Measurements from ENCODE around the gene KLHDC4. TPM values are rescaled to one million over a fixed set of nuclear protein-coding genes. Genes with fewer than 3 reads are reported as not detected.
"Not testable (repeated sequence)": the region's sequence is repeated elsewhere in the genome, so short reads cannot be mapped to it uniquely, and the experiment has no call there.

Gene KLHDC4
- total RNA-seq, 6 donors from 2014 or later: 30.7 to 248 (median 37.5) TPM

DNA sequence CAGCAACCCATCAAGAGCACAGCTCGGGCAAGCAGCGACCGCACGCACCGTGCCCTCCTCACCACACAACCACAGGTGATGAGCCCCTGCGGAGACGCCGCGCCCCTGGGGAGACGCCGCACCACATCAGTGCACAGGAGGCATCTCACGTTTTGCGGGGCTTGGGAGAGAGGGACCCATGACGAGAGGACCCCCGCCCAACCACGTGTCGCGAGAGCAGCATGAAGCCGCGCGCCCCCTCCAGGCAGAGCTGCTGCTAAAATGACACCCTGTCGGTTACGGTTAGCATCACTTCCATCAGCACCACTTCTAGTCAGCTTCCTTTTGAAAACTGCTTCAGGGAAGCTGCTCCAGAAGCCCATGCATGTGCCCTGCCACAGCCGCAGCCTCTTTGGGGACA, 45.3 kb downstream of the KLHDC4 start:
- DNase-seq: peak in 1 of 2 donors; percentile 77
- 97 to 98% methylated on average over 20 to 24 of the region's 24 CpGs for WGBS, 2 donors
- Histone ChIP-seq H3K4me1 (peaks cover 7 to 26% (median 8%) of the 10 kb centered on the region in 4 donors), H3K36me3 (peaks cover 2 to 42% (median 26%) of the 10 kb centered on the region in 4 donors), H3K4me3 (no peak overlapping the region), H3K27me3 (no peaks in the 10 kb centered on the region), H3K27ac (no peak overlapping the region), H3K9me3 (no peaks in the 10 kb centered on the region)
- TF ChIP-seq EP300 (IDR thresholded peaks at IDR 0.05) (no peak), POLR2A (IDR thresholded peaks at IDR 0.05) (no peak), POLR2AphosphoS5 (IDR thresholded peaks at IDR 0.05) (no peak)
- TF ChIP-seq, protein P1, sequence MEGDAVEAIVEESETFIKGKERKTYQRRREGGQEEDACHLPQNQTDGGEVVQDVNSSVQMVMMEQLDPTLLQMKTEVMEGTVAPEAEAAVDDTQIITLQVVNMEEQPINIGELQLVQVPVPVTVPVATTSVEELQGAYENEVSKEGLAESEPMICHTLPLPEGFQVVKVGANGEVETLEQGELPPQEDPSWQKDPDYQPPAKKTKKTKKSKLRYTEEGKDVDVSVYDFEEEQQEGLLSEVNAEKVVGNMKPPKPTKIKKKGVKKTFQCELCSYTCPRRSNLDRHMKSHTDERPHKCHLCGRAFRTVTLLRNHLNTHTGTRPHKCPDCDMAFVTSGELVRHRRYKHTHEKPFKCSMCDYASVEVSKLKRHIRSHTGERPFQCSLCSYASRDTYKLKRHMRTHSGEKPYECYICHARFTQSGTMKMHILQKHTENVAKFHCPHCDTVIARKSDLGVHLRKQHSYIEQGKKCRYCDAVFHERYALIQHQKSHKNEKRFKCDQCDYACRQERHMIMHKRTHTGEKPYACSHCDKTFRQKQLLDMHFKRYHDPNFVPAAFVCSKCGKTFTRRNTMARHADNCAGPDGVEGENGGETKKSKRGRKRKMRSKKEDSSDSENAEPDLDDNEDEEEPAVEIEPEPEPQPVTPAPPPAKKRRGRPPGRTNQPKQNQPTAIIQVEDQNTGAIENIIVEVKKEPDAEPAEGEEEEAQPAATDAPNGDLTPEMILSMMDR (IDR thresholded peaks at IDR 0.05): no peak
- peak in 1 of 2 donors; percentile 31 for ATAC-seq (ENCODE audit: low FRiP score in 2 of 2)

DNA sequence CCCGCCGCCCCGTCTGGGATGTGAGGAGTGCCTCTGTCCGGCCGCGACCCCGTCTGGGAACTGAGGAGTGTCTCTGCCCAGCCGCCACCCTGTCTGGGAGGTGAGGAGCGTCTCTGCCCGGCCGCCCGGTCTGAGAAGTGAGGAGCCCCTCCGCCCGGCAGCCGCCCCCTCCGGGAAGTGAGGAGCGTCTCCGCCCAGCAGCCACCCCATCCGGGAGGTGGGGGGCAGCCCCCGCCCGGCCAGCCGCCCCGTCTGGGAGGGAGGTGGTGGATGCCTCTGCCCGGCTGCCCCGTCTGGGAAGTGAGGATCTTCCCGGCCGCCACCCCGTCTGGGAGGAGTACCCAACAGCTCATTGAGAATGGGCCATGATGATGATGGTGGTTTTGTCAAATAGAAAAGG, 47.0 kb downstream of the KLHDC4 start:
- not testable (repeated sequence) for H3K27me3 ChIP-seq; H3K4me3 ChIP-seq; ATAC-seq (ENCODE audit: low FRiP score in 2 of 2); H3K27ac ChIP-seq; H3K9me3 ChIP-seq
- WGBS, 2 donors: 96 to 99% methylated on average over 7 to 24 of the region's 28 CpGs
- DNase-seq: peak in 1 of 2 donors; percentile 81
- Histone ChIP-seq H3K4me1 (peaks cover 6 to 11% (median 7%) of the 10 kb centered on the region in 4 donors), H3K36me3 (peaks cover 2 to 55% (median 34%) of the 10 kb centered on the region in 4 donors)

DNA sequence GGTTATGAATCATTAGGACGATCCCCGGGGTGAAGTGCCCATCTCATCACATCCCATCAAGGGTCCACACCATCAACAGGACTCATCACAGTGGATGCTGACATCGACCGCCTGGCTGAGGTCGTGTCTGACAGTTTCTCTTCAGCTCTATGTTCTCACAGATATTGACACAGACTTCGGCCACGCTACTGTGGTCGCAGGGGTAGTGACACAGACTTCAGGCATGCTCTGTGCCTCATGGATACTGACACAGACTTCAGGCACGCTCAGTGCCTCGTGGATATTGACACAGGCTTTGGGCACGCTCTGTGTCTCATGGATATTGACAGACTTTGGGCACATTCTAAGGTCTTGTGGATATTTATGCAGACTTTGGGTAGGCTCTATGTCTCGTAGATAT, 50.1 kb downstream of the KLHDC4 start:
- DNase-seq (no peak), ATAC-seq (ENCODE audit: low FRiP score in 2 of 2) (no peak)
- Histone ChIP-seq H3K27me3 (no peaks in the 10 kb centered on the region), H3K4me1 (no peaks in the 10 kb centered on the region), H3K9me3 (no peaks in the 10 kb centered on the region), H3K4me3 (no peak overlapping the region), H3K36me3 (peaks cover 0 to 63% (median 39%) of the 10 kb centered on the region in 4 donors), H3K27ac (no peak overlapping the region)
- TF ChIP-seq POLR2AphosphoS5 (IDR thresholded peaks at IDR 0.05) (no peak), EP300 (IDR thresholded peaks at IDR 0.05) (no peak), POLR2A (IDR thresholded peaks at IDR 0.05) (no peak)
- TF ChIP-seq, protein P1 (IDR thresholded peaks at IDR 0.05): no peak
- WGBS, 2 donors: 94 to 98% methylated on average over 12 of the region's 12 CpGs

DNA sequence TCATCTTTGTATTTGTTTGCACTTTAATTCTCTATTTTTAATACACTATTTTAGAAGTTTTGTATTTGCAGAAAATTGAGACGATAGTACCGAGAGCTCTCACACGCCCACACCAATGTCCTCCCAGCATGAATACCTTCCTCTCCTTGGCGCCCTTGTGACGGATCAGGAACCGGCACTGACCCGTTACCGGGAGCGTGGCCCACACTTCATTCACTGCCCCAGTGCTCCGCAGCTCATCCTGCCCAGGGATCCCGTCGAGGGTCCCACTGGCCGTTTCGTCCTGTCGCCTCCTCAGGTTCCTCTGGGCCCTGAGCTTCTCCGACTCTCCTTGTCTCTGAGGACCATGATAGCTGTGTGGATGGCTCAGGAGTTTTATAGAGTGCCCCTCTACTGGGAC, 50.6 kb downstream of the KLHDC4 start:
- DNase-seq (no peak), ATAC-seq (ENCODE audit: low FRiP score in 2 of 2) (no peak)
- H3K27ac ChIP-seq: no peak overlapping the region
- no peaks in the 10 kb centered on the region for H3K4me1 ChIP-seq
- H3K4me3 ChIP-seq: no peak overlapping the region
- TF ChIP-seq, protein P1 (IDR thresholded peaks at IDR 0.05): no peak
- TF ChIP-seq POLR2AphosphoS5 (IDR thresholded peaks at IDR 0.05) (no peak), EP300 (IDR thresholded peaks at IDR 0.05) (no peak), POLR2A (IDR thresholded peaks at IDR 0.05) (no peak)
- H3K36me3 ChIP-seq: peaks cover 0 to 63% (median 40%) of the 10 kb centered on the region in 4 donors
- H3K9me3 ChIP-seq: no peaks in the 10 kb centered on the region
- no peaks in the 10 kb centered on the region for H3K27me3 ChIP-seq
- 96 to 98% methylated on average over 16 of the region's 16 CpGs for WGBS, 2 donors

DNA sequence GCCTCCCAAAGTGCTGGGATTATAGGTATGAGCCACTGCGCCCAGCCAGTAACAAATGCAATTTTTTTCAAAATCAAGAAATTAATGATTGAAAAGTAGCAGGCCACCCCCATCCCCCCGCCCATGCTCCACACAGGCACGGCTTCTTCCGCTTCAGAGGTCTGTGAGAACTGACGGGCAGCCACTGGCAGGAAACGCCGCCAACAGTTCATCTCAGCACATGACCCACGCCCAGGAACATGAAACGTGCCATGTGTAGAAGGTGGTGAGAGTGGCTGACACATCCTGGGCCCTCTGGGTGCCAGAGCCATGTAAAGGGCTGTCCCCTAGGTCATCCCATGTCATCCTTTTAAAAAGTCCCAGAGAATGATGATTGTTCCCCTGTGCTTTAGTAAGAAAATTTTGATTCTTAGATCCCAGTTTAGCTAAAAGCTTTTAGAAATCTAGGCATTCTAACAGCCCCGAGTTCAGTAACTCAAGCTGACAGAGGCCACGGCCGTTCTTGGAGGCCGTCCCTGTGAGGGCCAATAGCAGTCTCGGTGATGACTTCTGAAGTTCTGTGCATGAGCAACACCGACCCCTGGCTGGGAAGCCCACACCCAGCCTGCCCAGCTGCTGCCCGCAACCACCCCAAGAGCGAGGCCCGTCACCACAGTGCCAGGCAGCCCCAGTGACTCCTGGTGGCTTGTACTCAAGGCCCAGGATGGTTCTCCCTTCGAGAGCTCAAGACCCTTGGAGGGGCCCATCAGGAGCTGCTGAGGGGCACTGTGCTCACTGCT, 52.1 kb downstream of the KLHDC4 start:
- no peak overlapping the region for H3K27ac ChIP-seq
- H3K4me3 ChIP-seq: no peak overlapping the region
- DNase-seq (no peak), ATAC-seq (ENCODE audit: low FRiP score in 2 of 2) (no peak)
- no peaks in the 10 kb centered on the region for H3K4me1 ChIP-seq
- no peaks in the 10 kb centered on the region for H3K9me3 ChIP-seq
- TF ChIP-seq, protein P1 (IDR thresholded peaks at IDR 0.05): no peak
- TF ChIP-seq EP300 (IDR thresholded peaks at IDR 0.05) (no peak), POLR2AphosphoS5 (IDR thresholded peaks at IDR 0.05) (no peak)
- no peaks in the 10 kb centered on the region for H3K27me3 ChIP-seq
- H3K36me3 ChIP-seq: peaks cover 5 to 74% (median 47%) of the 10 kb centered on the region in 4 donors
- 81 to 88% methylated on average over 11 to 19 of the region's 19 CpGs for WGBS, 2 donors

All from upper lobe of left lung (tissue), 6 donors.